ENCODE results near the gene FGF14.

FGF14 gene

GRCh38 chr13:102380012-102380411 is 21.8 kb downstream of the FGF14 start:
- Histone ChIP-seq H3K9ac (ENCODE audit: low read length) (no peak overlapping the region), H3K79me2 (ENCODE audit: insufficient read depth, low read length) (no peaks in the 10 kb centered on the region), H3K9me3 (ENCODE audit: insufficient read depth, low read length) (no peaks in the 10 kb centered on the region), H3K9me2 (replicated peaks; ENCODE audit: insufficient read depth, low read length) (no peaks in the 10 kb centered on the region), H4K20me1 (ENCODE audit: low read depth, low read length) (no peaks in the 10 kb centered on the region), H3K27ac (ENCODE audit: low read depth, low read length) (no peak overlapping the region), H2AFZ (ENCODE audit: low read depth, low read length, severe bottlenecking) (no peak overlapping the region), H3K36me3 (ENCODE audit: low read length) (no peaks in the 10 kb centered on the region), H3F3A (ENCODE audit: insufficient read depth) (no peaks in the 10 kb centered on the region), H3K27me3 (ENCODE audit: low read length) (no peaks in the 10 kb centered on the region), H3K4me3 (ENCODE audit: insufficient read depth, low read length, poor library complexity, severe bottlenecking) (no peak overlapping the region), H3K4me2 (ENCODE audit: low read depth, low read length, poor library complexity, severe bottlenecking) (no peak overlapping the region)
- no peak for TF ChIP-seq CTCF (IDR thresholded peaks at IDR 0.05; ENCODE audit: insufficient read depth, low read length, poor library complexity, severe bottlenecking)
- TF ChIP-seq EZH2phosphoT487 (conservative IDR thresholded peaks at IDR 0.05; ENCODE audit: low read length), result no peak

GRCh38 chr13:102376318-102376717 is 25.5 kb downstream of the FGF14 start:
- TF ChIP-seq CTCF (IDR thresholded peaks at IDR 0.05; ENCODE audit: insufficient read depth, low read length, poor library complexity, severe bottlenecking), result no peak
- no peak for TF ChIP-seq EZH2phosphoT487 (conservative IDR thresholded peaks at IDR 0.05; ENCODE audit: low read length)
- H2AFZ ChIP-seq (ENCODE audit: low read depth, low read length, severe bottlenecking), result no peak overlapping the region

GRCh38 chr13:102374726-102375125 is 27.1 kb downstream of the FGF14 start:
- Histone ChIP-seq H2AFZ (ENCODE audit: low read depth, low read length, severe bottlenecking) (no peak overlapping the region), H3K36me3 (ENCODE audit: low read length) (no peaks in the 10 kb centered on the region), H3F3A (ENCODE audit: insufficient read depth) (no peaks in the 10 kb centered on the region), H3K9me3 (ENCODE audit: insufficient read depth, low read length) (no peaks in the 10 kb centered on the region), H3K27me3 (ENCODE audit: low read length) (no peaks in the 10 kb centered on the region), H3K9ac (ENCODE audit: low read length) (no peak overlapping the region), H3K27ac (ENCODE audit: low read depth, low read length) (no peak overlapping the region), H3K4me2 (ENCODE audit: low read depth, low read length, poor library complexity, severe bottlenecking) (no peak overlapping the region), H4K20me1 (ENCODE audit: low read depth, low read length) (no peaks in the 10 kb centered on the region), H3K79me2 (ENCODE audit: insufficient read depth, low read length) (no peaks in the 10 kb centered on the region), H3K9me2 (replicated peaks; ENCODE audit: insufficient read depth, low read length) (no peaks in the 10 kb centered on the region), H3K4me3 (ENCODE audit: insufficient read depth, low read length, poor library complexity, severe bottlenecking) (no peak overlapping the region)
- TF ChIP-seq CTCF (IDR thresholded peaks at IDR 0.05; ENCODE audit: insufficient read depth, low read length, poor library complexity, severe bottlenecking) (no peak), EZH2phosphoT487 (conservative IDR thresholded peaks at IDR 0.05; ENCODE audit: low read length) (no peak)

More at GRCh38 chr13:102376318-102376717, 25.5 kb downstream of the FGF14 start:
- Histone ChIP-seq H3F3A (ENCODE audit: insufficient read depth) (no peaks in the 10 kb centered on the region), H4K20me1 (ENCODE audit: low read depth, low read length) (no peaks in the 10 kb centered on the region), H3K27me3 (ENCODE audit: low read length) (no peaks in the 10 kb centered on the region), H3K9me3 (ENCODE audit: insufficient read depth, low read length) (no peaks in the 10 kb centered on the region), H3K4me3 (ENCODE audit: insufficient read depth, low read length, poor library complexity, severe bottlenecking) (no peak overlapping the region), H3K27ac (ENCODE audit: low read depth, low read length) (no peak overlapping the region), H3K36me3 (ENCODE audit: low read length) (no peaks in the 10 kb centered on the region), H3K4me2 (ENCODE audit: low read depth, low read length, poor library complexity, severe bottlenecking) (no peak overlapping the region), H3K9ac (ENCODE audit: low read length) (no peak overlapping the region), H3K9me2 (replicated peaks; ENCODE audit: insufficient read depth, low read length) (no peaks in the 10 kb centered on the region), H3K79me2 (ENCODE audit: insufficient read depth, low read length) (no peaks in the 10 kb centered on the region)
